ENCODE results near the gene SLC39A11. TPM values are rescaled to one million over a fixed set of nuclear protein-coding genes. Genes with fewer than 3 reads are reported as not detected.
A peak's percentile ranks its signal among the peaks of the same experiment; 100 is the strongest.

SLC39A11 gene
- total and polyA plus RNA-seq, 2 of the 13 experiments (the other 11 are each of a cell fraction or from before 2014, with no cell fraction given), result 17.2 to 31.5 TPM

DNA sequence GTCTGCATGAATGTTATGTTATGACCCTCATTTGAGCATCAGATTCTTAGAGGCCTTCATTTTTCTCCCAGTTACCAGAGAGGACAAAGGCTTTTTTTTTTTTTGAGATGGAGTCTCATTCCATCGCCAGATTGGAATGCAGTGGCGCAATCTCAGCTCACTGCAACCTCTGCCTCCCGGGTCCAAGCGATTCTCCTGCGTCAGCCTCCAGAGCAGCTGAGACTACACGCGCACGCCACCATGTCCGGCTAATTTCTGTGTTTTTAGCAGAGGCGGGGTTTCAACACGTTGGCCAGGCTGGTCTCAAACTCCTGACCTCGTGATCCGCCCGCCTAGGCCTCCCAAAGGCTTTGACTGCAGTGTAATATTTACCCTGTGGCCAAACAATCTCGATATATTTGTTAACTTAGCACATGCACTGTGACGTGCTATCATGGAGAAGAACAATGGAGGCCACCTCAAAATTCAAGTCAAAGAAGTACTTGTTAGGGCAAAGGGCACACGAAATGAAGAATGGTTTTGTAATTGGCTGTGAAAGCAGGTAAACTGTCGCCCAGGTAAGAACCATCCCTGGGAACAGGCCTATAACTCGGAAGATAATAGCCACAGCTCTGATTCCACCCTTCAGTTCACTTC lies 303.4 kb downstream of the SLC39A11 start (continued):
- no peak for TF ChIP-seq CSRNP2 (CRISPR knock-in tag; conservative IDR thresholded peaks at IDR 0.05; ENCODE audit: low read depth)
- TF ChIP-seq ZNF577 (CRISPR knock-in tag; IDR thresholded peaks at IDR 0.05; ENCODE audit: borderline replicate concordance, low read depth), result no peak
- TF ChIP-seq MXD3 (CRISPR knock-in tag; IDR thresholded peaks at IDR 0.05), result no peak
- TF ChIP-seq ERF (CRISPR knock-in tag; IDR thresholded peaks at IDR 0.05), result no peak; the same call in 1 of the 2 replicates
- TF ChIP-seq, protein P1, sequence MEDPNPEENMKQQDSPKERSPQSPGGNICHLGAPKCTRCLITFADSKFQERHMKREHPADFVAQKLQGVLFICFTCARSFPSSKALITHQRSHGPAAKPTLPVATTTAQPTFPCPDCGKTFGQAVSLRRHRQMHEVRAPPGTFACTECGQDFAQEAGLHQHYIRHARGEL (CRISPR knock-in tag; IDR thresholded peaks at IDR 0.05), result no peak
- 0 out of 2 replicates have a peak, but pooled peaks have one; percentile 26 for TF ChIP-seq ZC3H13 (CRISPR knock-in tag; IDR thresholded peaks at IDR 0.05)
- TF ChIP-seq ZBTB2 (CRISPR knock-in tag; IDR thresholded peaks at IDR 0.05; ENCODE audit: low read depth), result no peak
- no peak for TF ChIP-seq FOXK1 (CRISPR knock-in tag; IDR thresholded peaks at IDR 0.05; ENCODE audit: borderline replicate concordance, low read depth)
- no peak for TF ChIP-seq ZNF891 (CRISPR knock-in tag; IDR thresholded peaks at IDR 0.05)
- TF ChIP-seq ZNF703 (CRISPR knock-in tag; IDR thresholded peaks at IDR 0.05; ENCODE audit: borderline replicate concordance), result no peak
- TF ChIP-seq MIXL1 (CRISPR knock-in tag; IDR thresholded peaks at IDR 0.05), result no peak
- no peak for TF ChIP-seq TBL1XR1 (IDR thresholded peaks at IDR 0.05; ENCODE audit: borderline replicate concordance, low read length, partially characterized antibody)
- no peak for TF ChIP-seq BORCS8-MEF2B (CRISPR knock-in tag; IDR thresholded peaks at IDR 0.05)
- TF ChIP-seq ZNF546 (CRISPR knock-in tag; conservative IDR thresholded peaks at IDR 0.05), result no peak
- TF ChIP-seq ATF7-NPFF (CRISPR knock-in tag; IDR thresholded peaks at IDR 0.05; ENCODE audit: low read depth), result 0 out of 2 replicates have a peak, but pooled peaks have one; percentile 57
- TF ChIP-seq ARHGAP35 (CRISPR knock-in tag; IDR thresholded peaks at IDR 0.05; ENCODE audit: borderline replicate concordance), result no peak
- peak in 1 of 2 experiments; percentile 28; a peak in 1 of 4 replicates for TF ChIP-seq EP300 (IDR thresholded peaks at IDR 0.05; ENCODE audit: low read depth in 2 of 2, low read length in 2 of 2)
- no peak; the same call in 1 of the 2 replicates for TF ChIP-seq EP300 (CRISPR knock-in tag; IDR thresholded peaks at IDR 0.05; ENCODE audit: borderline replicate concordance)
- TF ChIP-seq KMT2A (CRISPR knock-in tag; IDR thresholded peaks at IDR 0.05), result no peak
- TF ChIP-seq PHF20 (CRISPR knock-in tag; IDR thresholded peaks at IDR 0.05), result no peak
- no peak for TF ChIP-seq KLF13 (CRISPR knock-in tag; IDR thresholded peaks at IDR 0.05)
- TF ChIP-seq RAD51 (IDR thresholded peaks at IDR 0.05; ENCODE audit: borderline replicate concordance), result no peak
- no peak for TF ChIP-seq PPARG (CRISPR knock-in tag; conservative IDR thresholded peaks at IDR 0.05)
- TF ChIP-seq ZNF44 (CRISPR knock-in tag; IDR thresholded peaks at IDR 0.05), result no peak
- TF ChIP-seq, protein P2, sequence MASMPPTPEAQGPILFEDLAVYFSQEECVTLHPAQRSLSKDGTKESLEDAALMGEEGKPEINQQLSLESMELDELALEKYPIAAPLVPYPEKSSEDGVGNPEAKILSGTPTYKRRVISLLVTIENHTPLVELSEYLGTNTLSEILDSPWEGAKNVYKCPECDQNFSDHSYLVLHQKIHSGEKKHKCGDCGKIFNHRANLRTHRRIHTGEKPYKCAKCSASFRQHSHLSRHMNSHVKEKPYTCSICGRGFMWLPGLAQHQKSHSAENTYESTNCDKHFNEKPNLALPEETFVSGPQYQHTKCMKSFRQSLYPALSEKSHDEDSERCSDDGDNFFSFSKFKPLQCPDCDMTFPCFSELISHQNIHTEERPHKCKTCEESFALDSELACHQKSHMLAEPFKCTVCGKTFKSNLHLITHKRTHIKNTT (CRISPR knock-in tag; IDR thresholded peaks at IDR 0.05), result no peak
- TF ChIP-seq KLF15 (CRISPR knock-in tag; IDR thresholded peaks at IDR 0.05; ENCODE audit: borderline replicate concordance), result no peak
- no peak for TF ChIP-seq HOXA7 (CRISPR knock-in tag; IDR thresholded peaks at IDR 0.05)

All from HepG2 (cell line).